ENCODE measurements around the gene AP1G2.

DNA sequence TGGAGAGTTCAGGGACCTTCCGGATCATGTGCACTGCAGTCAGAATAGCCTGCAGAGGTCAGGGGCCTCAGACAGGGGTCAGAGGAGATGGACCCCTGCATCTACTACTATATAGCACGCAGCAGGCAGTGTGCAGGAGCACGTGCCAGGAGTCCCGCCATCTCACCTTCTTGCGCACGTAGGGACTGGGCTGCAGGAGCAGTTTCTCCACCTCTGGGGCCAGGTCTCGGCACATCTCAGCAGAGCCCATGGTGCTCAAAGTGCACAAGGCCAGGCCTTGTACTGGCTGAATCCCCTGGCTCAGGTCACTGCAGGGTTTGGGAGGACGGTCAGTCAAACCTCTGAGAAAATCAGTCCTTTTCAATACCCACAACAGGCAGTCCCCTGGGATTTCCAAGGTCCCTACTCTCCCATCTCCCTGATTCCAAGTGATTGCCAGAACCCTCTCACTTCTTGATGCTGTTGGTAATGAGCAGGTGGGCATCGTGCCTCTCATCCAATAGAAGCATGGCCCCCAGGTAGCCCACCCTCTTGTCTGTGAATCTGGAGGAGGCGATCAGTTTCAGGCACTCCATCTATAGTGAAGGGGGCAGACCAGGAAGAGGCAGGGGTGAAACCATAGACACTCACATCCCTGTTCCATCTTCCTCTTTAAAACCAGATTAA lies 1.3 kb downstream of the AP1G2 start:
- no peak for TF ChIP-seq POLR2AphosphoS5 (IDR thresholded peaks at IDR 0.05; ENCODE audit: borderline replicate concordance, low read depth, low read length)
- TF ChIP-seq EZH2 (IDR thresholded peaks at IDR 0.05): no peak
